Measurements from ENCODE around the gene PAMR1.

GRCh38 chr11:35436581-35437250 is 88.7 kb downstream of the PAMR1 start:
- TF ChIP-seq CTCF (IDR thresholded peaks at IDR 0.05) (no peak), EZH2phosphoT487 (IDR thresholded peaks at IDR 0.05) (no peak)
